HG03457 (cell line): ENCODE results near the gene ABCC2.

Experiments
- ATAC-seq: cut with Tn5 transposase; IDR thresholded peaks from one replicate; pipeline ENCODE4 v1.9.1; 2021; ENCODE audit warnings: moderate number of reproducible peaks; ENCODE audit not compliant: unreplicated experiment

ABCC2 gene

GRCh38 chr10:99770408-99771045 lies 11.9 kb upstream of the ABCC2 start:
- no peak for ATAC-seq

DNA sequence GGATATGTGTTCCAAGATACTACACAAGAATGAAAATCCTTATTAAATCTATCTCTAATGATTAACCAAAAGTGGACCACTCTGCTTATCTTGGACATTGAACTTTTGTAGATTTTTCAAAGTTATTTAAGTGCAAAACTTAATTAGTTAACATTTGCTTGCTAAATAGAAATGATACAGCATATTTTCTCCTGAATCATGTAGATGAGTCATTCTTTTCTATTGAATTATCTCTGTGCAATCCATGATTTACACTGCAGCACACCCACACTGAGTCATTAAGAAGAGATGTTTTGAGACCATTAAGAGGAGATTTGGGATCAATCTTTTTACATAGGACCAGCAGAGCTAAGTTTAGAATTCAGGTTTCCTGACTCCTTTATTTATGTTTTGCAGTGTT lies 6.6 kb upstream of the ABCC2 start:
- ATAC-seq, result no peak

DNA sequence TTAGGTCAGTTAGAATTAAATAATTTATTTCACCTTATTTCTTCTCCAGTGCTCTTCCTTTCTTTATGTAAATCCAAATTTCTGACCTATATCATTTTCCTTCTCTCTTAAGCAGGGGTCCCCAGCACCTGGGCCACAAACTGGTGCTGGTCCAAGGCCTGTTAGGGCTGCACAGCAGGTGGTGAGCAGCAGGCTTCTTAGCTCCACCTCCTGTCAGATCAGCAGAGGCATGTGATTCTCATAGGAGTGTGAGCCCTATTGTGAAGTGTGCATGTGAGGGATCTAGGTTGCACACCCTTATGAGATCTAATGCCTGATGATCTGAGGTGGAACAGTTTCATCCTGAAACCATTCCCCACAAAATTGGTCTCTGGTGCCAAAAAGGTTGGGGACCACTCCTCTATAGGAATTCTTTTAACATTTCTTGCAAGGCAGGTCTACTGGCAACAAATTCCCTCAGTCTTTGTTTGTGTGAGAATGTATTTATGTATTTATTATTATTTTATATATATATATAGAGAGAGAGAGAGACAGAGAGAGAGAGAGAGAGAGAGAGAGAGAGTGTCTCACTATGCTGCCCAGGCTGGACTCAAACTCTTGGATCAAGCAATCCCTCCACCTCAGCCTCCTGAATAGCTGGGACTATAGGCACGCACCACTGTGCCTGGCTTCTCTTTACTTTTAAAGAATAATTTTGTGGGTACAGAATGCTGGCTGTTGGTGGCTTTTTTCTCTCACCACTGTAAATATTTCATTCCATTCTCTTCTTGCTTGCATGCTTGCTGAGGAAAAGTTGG lies 4.3 kb upstream of the ABCC2 start:
- no peak for ATAC-seq

GRCh38 chr10:99779335-99779734 lies 3.1 kb upstream of the ABCC2 start:
- no peak for ATAC-seq

GRCh38 chr10:99781734-99782429 lies 558 bp upstream of the ABCC2 start:
- ATAC-seq, result no peak

DNA sequence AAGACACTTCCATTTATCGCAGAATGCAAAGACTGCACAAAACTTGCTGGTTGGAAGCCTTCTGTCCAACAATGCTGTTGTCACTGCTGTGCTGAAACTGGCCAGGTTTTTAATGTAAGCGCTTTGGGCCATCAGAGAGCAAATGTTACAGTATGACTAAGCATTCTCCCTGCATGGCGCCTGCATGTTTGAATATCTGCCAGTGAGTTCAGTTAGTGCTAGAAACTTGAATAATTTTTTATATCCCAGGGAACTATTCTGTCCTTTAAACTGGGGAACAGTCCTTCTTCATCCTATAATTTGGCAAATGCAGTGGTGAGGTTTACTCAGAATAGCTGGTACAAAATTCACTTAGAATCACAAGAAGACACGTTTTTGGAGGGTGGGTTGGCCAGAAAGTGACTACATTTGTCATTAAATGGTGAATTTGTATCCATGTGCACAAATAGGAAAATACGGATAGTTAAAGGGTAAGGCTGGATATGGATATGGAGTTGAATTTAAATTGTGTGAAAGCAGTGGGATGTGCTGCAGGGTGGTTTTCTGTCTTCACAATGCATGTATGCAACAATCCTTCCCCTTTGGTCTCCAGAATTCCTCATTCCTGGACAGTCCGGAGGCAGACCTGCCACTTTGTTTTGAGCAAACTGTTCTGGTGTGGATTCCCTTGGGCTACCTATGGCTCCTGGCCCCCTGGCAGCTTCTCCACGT lies 1.7 kb downstream of the ABCC2 start:
- ATAC-seq, result no peak

- ATAC-seq, result no peak
Observed at GRCh38 chr10:99784727-99785441, 2.4 kb downstream of the ABCC2 start.

DNA sequence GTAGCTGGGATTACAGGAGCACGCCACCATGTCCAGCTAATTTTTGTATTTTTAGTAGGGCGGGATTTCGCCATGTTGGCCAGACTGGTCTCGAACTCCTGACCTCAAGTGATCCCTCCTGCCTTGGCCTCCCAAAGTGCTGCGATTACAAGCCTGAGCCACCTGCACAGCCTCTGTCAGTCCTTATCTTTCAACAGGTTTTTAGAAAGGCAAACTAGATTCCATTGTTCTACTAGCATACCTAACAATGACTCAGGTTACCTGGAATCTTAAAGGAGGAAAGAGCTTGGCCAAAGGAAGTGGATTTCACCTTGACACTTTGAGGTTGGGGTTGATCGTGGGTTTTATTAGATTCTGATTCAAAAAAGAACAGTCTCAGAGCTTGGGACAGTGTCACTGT lies 3.2 kb downstream of the ABCC2 start:
- no peak for ATAC-seq

DNA sequence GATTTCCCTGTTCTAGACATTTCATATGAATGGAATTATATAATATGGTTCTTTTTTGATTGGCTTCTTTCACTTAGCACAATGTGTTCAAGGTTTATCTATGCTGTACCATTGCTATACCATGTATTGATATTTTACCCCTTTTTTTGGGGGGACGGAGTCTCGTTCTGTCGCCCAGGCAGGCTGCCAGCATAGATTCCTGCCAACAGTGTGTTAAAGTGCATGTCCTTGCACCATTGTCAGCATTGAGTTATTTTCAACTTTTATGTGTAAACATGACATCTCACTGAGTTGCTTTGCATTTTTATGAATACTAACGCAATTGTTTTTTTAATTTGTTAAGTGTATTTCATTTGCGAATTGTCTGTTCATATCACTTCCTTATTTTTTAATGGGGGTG lies 4.9 kb downstream of the ABCC2 start:
- no peak for ATAC-seq

GRCh38 chr10:99787782-99788445 lies 5.5 kb downstream of the ABCC2 start:
- no peak for ATAC-seq

GRCh38 chr10:99788598-99789256 lies 6.3 kb downstream of the ABCC2 start:
- ATAC-seq, result no peak

DNA sequence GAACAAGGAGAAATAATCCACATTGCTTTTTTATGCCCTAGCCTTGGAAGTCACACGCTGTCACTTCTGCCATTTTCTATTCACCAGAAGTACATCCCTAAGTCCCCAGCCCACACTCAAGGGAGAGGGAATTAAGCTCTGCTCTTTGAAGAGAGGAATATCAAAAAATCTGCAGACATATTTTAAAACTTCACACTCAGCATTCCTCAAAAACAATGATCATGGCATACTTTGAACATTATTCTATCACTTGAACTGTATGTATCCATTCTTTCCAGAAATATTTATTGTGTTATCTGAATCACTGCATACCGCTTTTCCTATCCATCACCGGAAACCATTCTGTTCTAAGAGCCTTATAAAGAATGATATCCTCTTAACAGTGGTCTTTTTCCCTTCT lies 9.4 kb downstream of the ABCC2 start:
- no peak for ATAC-seq

DNA sequence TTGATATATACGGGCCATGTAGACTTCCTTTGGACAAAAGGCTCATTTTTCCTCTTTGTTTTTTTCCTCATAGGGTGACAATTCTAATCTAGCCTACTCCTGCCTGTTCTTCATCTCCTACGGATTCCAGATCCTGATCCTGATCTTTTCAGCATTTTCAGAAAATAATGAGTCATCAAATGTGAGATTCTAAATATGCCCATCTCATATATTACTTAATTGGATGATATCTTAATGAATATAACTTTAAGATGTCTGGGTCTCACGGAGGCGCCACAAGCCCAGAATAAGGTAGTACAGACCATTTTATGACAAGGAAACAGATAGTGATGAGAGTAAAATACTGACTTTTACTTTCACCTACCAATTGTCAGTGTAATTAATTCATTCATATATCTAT lies 11.4 kb downstream of the ABCC2 start:
- ATAC-seq, result no peak

DNA sequence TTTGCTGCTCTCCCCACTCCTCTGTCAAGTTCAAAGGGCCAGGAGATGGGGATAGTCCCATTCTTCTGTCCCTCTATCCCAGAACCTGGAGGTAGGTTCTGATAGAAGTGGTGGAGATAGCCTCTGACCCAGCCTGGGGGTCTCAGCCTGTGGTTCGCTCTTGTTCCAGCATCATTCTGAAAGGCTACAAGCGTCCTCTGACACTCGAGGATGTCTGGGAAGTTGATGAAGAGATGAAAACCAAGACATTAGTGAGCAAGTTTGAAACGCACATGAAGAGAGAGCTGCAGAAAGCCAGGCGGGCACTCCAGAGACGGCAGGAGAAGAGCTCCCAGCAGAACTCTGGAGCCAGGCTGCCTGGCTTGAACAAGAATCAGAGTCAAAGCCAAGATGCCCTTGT lies 14.5 kb downstream of the ABCC2 start:
- no peak for ATAC-seq

DNA sequence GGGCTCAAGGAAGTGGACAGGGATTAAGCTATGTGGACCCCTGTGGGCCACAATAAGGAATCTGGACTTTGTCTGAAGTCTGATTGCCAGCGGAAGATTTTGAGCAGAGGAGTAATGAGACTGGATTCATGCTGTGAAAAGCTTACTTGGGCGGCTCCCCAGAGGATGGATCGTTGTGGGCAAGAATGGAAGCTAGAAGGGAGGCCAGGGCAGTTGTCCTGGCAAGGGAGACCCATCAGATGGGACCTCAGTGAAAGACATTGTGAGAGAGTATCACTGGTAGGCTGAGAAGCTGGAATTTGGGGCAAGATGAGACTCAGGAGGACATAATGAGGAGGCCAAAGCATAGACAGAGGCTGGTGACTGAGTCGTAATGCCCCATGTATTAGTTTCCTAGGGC lies 15.6 kb downstream of the ABCC2 start:
- ATAC-seq, result no peak

- ATAC-seq, result no peak
Observed at GRCh38 chr10:99798920-99799319, 16.5 kb downstream of the ABCC2 start.

DNA sequence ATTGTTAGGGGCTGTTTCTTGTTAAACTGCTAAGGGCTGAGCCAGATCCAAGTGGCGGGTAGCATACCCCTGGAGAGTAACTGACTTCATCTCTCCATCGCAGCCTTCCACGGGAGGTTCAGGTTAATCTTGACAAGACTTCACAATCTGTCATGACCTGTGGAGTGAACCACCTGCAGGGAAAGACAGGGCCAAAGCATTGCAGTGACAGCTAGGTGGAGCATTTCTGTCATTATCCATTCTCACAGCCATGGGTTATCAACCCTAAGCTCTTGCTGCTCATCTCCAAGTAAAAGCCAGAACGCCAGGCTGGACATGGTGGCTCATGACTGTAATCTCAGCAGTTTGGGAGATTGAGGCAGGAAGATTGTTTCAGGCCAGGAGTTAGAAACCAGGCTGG lies 17.2 kb downstream of the ABCC2 start:
- ATAC-seq, result no peak

- ATAC-seq, result no peak
Observed at GRCh38 chr10:99804471-99804870, 22.0 kb downstream of the ABCC2 start.

GRCh38 chr10:99805190-99805589 lies 22.8 kb downstream of the ABCC2 start:
- ATAC-seq, result no peak

DNA sequence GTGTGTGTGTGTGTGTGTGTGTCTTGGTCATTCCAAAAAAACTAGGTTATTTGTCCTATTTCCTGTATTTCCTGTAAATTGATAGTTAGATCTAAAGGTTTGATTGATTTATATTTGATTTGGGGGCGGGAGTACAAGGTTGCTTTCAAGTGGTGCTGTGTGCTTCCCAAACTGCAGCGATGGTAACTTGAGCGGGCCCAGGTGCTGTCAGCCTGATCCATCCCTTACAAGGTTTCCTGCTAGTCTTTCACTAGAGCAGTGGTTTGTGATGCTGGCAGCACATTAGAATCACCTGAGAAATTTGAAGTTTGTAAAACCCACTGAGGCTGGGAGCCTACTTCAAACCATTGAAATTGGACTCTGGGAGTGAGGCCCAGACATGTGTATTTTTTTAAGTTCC lies 23.7 kb downstream of the ABCC2 start:
- no peak for ATAC-seq
